H9 (cell line): ENCODE results near the gene SLC2A5. TPM values are rescaled to one million over a fixed set of nuclear protein-coding genes. Genes with fewer than 3 reads are reported as not detected.

Source experiments
- DNase-seq: peaks from one replicate; pipeline ENCODE4 v3.0.0-alpha.2; 2017
- H2AFZ ChIP-seq: one replicate; pipeline ENCODE4 v1.6.1; 2013; ENCODE audit warnings: mild to moderate bottlenecking, low read length, control low read depth, moderate library complexity
- H2AK5ac ChIP-seq: 2 replicates; pipeline ENCODE4 v1.6.1; 2013; ENCODE audit warnings: low read length, control low read depth, mixed read lengths; ENCODE audit not compliant: insufficient read length
- H2BK120ac ChIP-seq: one replicate; pipeline ENCODE4 v1.6.1; 2013; ENCODE audit warnings: low read depth, mild to moderate bottlenecking, low read length, control low read depth, inconsistent platforms; ENCODE audit not compliant: poor library complexity, severe bottlenecking
- H2BK12ac ChIP-seq: 2 replicates; pipeline ENCODE4 v1.6.1; 2013; ENCODE audit warnings: low read length, control low read depth, mixed read lengths, low read depth; ENCODE audit not compliant: insufficient read length
- H2BK15ac ChIP-seq: 2 replicates; pipeline ENCODE4 v1.6.1; 2013; ENCODE audit warnings: low read depth, low read length, control low read depth
- H2BK20ac ChIP-seq: one replicate; pipeline ENCODE4 v1.6.1; 2013; ENCODE audit warnings: low read depth, mild to moderate bottlenecking, low read length, control low read depth, inconsistent platforms; ENCODE audit not compliant: poor library complexity, severe bottlenecking
- H2BK5ac ChIP-seq: 2 replicates; pipeline ENCODE4 v1.6.1; 2013; ENCODE audit warnings: low read length, control low read depth, mixed read lengths; ENCODE audit not compliant: insufficient read length
- H3K14ac ChIP-seq: 2 replicates; pipeline ENCODE4 v1.6.1; 2013; ENCODE audit warnings: low read length, control low read depth; ENCODE audit not compliant: insufficient read depth
- H3K18ac ChIP-seq: 2 replicates; pipeline ENCODE4 v1.6.1; 2013; ENCODE audit warnings: low read depth, mild to moderate bottlenecking, mixed read lengths, low read length, control low read depth; ENCODE audit not compliant: insufficient read length
- H3K23ac ChIP-seq: 2 replicates; pipeline ENCODE4 v1.6.1; 2013; ENCODE audit warnings: low read length, control low read depth, mixed read lengths, low read depth; ENCODE audit not compliant: insufficient read length
- H3K23me2 ChIP-seq: 2 replicates; pipeline ENCODE4 v1.6.1; 2013; ENCODE audit warnings: low read depth, mild to moderate bottlenecking, mixed read lengths, low read length, control low read depth; ENCODE audit not compliant: insufficient read length, poor library complexity, severe bottlenecking
- H3K27ac ChIP-seq: 2 replicates; pipeline ENCODE4 v1.5.1; 2013; ENCODE audit warnings: low read length, control low read depth, mixed read lengths, low read depth; ENCODE audit not compliant: insufficient read length
- H3K27me3 ChIP-seq: 2 replicates; pipeline ENCODE4 v1.6.1; 2013; ENCODE audit warnings: low read length, control low read depth, inconsistent platforms; ENCODE audit not compliant: insufficient read depth
- H3K4ac ChIP-seq: 2 replicates; pipeline ENCODE4 v1.6.1; 2013; ENCODE audit warnings: low read depth, mild to moderate bottlenecking, control low read depth, inconsistent platforms, low read length, moderate library complexity
- H3K4me1 ChIP-seq: 2 replicates; pipeline ENCODE4 v1.6.1; 2013; ENCODE audit warnings: low read length, control low read depth, inconsistent platforms; ENCODE audit not compliant: insufficient read depth
- H3K4me2 ChIP-seq: 2 replicates; pipeline ENCODE4 v1.6.1; 2013; ENCODE audit warnings: low read length, control low read depth, mixed read lengths; ENCODE audit not compliant: insufficient read length, insufficient read depth
- H3K56ac ChIP-seq: 2 replicates; pipeline ENCODE4 v1.6.1; 2013; ENCODE audit warnings: low read depth, mild to moderate bottlenecking, mixed read lengths, low read length, control low read depth; ENCODE audit not compliant: insufficient read length
- H3K79me1 ChIP-seq: 2 replicates; pipeline ENCODE4 v1.6.1; 2013; ENCODE audit warnings: low read depth, mild to moderate bottlenecking, moderate library complexity, low read length, control low read depth, inconsistent platforms; ENCODE audit not compliant: insufficient read depth, poor library complexity, severe bottlenecking
- H3K79me2 ChIP-seq: 2 replicates; pipeline ENCODE4 v1.6.1; 2013; ENCODE audit warnings: low read length, control low read depth, inconsistent platforms; ENCODE audit not compliant: insufficient read depth
- H3K9ac ChIP-seq: 2 replicates; pipeline ENCODE4 v1.6.1; 2013; ENCODE audit warnings: low read length, control low read depth, mixed read lengths; ENCODE audit not compliant: insufficient read length; ENCODE audit errors: extremely low read depth
- H3K9me3 ChIP-seq: one replicate; pipeline ENCODE4 v1.6.1; 2013; ENCODE audit warnings: low read depth, low read length, inconsistent platforms; ENCODE audit not compliant: control insufficient read depth
- H3T11ph ChIP-seq: one replicate; pipeline ENCODE4 v1.6.1; 2013; ENCODE audit warnings: mild to moderate bottlenecking, low read length, control low read depth, inconsistent platforms
- H4K20me1 ChIP-seq: one replicate; pipeline ENCODE4 v1.6.1; 2013; ENCODE audit not compliant: control insufficient read depth, insufficient read length, insufficient read depth
- H4K5ac ChIP-seq: 2 replicates; pipeline ENCODE4 v1.6.1; 2013; ENCODE audit warnings: low read depth, mild to moderate bottlenecking, mixed read lengths, low read length, control low read depth; ENCODE audit not compliant: insufficient read length
- H4K8ac ChIP-seq: replicated peaks from 2 replicates; pipeline ENCODE4 v1.6.1; 2013; ENCODE audit warnings: low read length, control low read depth, mixed read lengths, low read depth; ENCODE audit not compliant: insufficient read length
- H4K91ac ChIP-seq: 2 replicates; pipeline ENCODE4 v1.6.1; 2013; ENCODE audit warnings: low read depth, mild to moderate bottlenecking, moderate library complexity, mixed read lengths, low read length, control low read depth; ENCODE audit not compliant: insufficient read length
- H3K27ac Mint-ChIP-seq, 3 experiments: 2 replicates in 2 of 3; 3 replicates in 1 of 3; pipeline ENCODE4 v1.8.0; 2020 to 2021; ENCODE audit warnings: mixed read lengths in 3 of 3, mild to moderate bottlenecking in 1 of 3, moderate library complexity in 1 of 3
- H3K27me3 Mint-ChIP-seq: 2 replicates; pipeline ENCODE4 v1.8.0; 2021; ENCODE audit warnings: low read depth, mild to moderate bottlenecking, moderate library complexity, mixed read lengths
- H3K36me3 Mint-ChIP-seq, 3 experiments: 2 replicates in 2 of 3; 3 replicates in 1 of 3; pipeline ENCODE4 v1.8.0; 2020 to 2021; ENCODE audit warnings: low read depth in 3 of 3, mixed read lengths in 3 of 3; ENCODE audit not compliant: insufficient read depth in 1 of 3
- H3K4me1 Mint-ChIP-seq, 2 experiments: 2 replicates each; pipeline ENCODE4 v1.8.0; 2020; ENCODE audit warnings: mixed read lengths in 2 of 2
- H3K4me3 Mint-ChIP-seq, 2 experiments: 2 replicates in 1 of 2; 3 replicates in 1 of 2; pipeline ENCODE4 v1.8.0; 2020 to 2021; ENCODE audit warnings: mild to moderate bottlenecking in 2 of 2, mixed read lengths in 2 of 2, moderate library complexity in 1 of 2
- H3K9me3 Mint-ChIP-seq, 2 experiments: 2 replicates in 1 of 2; 3 replicates in 1 of 2; pipeline ENCODE4 v1.8.0; 2020; ENCODE audit warnings: mild to moderate bottlenecking in 2 of 2, mixed read lengths in 2 of 2, moderate library complexity in 1 of 2
- WGBS: extraction: QIAGEN DNeasy Blood & Tissue Kit; methylation state at CpG from one replicate; pipeline ENCODE4 v1.1.7; 2013; ENCODE audit warnings: missing lambda C conversion rate, low lambda C conversion rate, mixed read lengths; ENCODE audit not compliant: insufficient read length; ENCODE audit errors: extremely low coverage; 5-methylcytosine and 5-hydroxymethylcytosine counted together
- total RNA-seq: library from RNA; stranded (reverse); gene quantifications from 2 replicates; pipeline ENCODE4 v1.2.1, GENCODE V29; 2021
- TF ChIP-seq, protein P1 (sequence below): fragments of 200-600 bp; sonication (generic); conservative IDR thresholded peaks from 3 replicates; pipeline ENCODE4 v1.8.0; 2021; ENCODE audit warnings: antibody characterized with exemption, mild to moderate bottlenecking

The SLC2A5 gene
- total RNA-seq, 1 experiment from 2014 or later = not detected

DNA sequence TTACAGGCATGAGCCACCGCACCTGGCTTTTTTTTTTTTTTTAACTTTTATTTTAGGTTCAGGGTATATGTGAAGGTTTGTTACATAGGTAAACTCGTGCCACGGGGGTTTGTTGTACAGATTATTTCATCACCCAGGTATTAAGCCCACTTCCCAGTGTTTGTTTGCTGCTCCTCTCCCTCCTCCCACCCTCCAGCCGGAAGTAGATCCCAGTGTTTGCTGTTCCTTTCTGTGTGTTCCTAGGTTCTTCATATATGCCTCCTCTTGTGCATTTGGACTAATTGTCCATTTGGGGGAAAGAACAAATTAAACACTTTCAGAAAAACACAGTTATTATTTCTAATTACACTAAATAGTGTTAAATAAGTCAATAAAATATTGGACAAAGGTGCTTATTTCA, 42.1 kb downstream of the SLC2A5 start:
- H3K36me3 Mint-ChIP-seq = peaks cover 2 to 19% (median 3%) of the 10 kb centered on the region in 3 experiments; a peak in 5 of 7 replicates
- H3K18ac ChIP-seq = no peak overlapping the region
- H4K8ac ChIP-seq = no peak overlapping the region
- H3K56ac ChIP-seq = no peak overlapping the region
- no peaks in the 10 kb centered on the region for H3K4me1 ChIP-seq
- no peak overlapping the region for H3T11ph ChIP-seq
- H2AK5ac ChIP-seq = no peak overlapping the region
- H2BK12ac ChIP-seq = no peak overlapping the region
- H3K9me3 ChIP-seq = peaks cover 14% of the 10 kb centered on the region
- WGBS = no CpG with 5 or more reads among the region's 4 CpGs
- peaks cover 23 to 24% of the 10 kb centered on the region in 2 experiments for H3K9me3 Mint-ChIP-seq
- no peaks in the 10 kb centered on the region for H3K79me2 ChIP-seq
- H3K23ac ChIP-seq = no peak overlapping the region
- no peaks in the 10 kb centered on the region for H4K20me1 ChIP-seq
- H3K27ac Mint-ChIP-seq = no peak overlapping the region
- no peak overlapping the region for H4K91ac ChIP-seq
- DNase-seq = no peak
- H3K4ac ChIP-seq = no peak overlapping the region
- no peaks in the 10 kb centered on the region for H3K27me3 Mint-ChIP-seq
- no peak overlapping the region for H2BK5ac ChIP-seq
- H3K27me3 ChIP-seq = no peaks in the 10 kb centered on the region
- no peak overlapping the region for H3K4me2 ChIP-seq
- no peaks in the 10 kb centered on the region for H3K4me1 Mint-ChIP-seq
- H2BK20ac ChIP-seq = no peak overlapping the region
- no peak overlapping the region for H3K4me3 Mint-ChIP-seq
- no peak overlapping the region for H2AFZ ChIP-seq
- no peak overlapping the region for H3K14ac ChIP-seq
- no peaks in the 10 kb centered on the region for H3K79me1 ChIP-seq
- no peak overlapping the region for H4K5ac ChIP-seq
- TF ChIP-seq, protein P1, sequence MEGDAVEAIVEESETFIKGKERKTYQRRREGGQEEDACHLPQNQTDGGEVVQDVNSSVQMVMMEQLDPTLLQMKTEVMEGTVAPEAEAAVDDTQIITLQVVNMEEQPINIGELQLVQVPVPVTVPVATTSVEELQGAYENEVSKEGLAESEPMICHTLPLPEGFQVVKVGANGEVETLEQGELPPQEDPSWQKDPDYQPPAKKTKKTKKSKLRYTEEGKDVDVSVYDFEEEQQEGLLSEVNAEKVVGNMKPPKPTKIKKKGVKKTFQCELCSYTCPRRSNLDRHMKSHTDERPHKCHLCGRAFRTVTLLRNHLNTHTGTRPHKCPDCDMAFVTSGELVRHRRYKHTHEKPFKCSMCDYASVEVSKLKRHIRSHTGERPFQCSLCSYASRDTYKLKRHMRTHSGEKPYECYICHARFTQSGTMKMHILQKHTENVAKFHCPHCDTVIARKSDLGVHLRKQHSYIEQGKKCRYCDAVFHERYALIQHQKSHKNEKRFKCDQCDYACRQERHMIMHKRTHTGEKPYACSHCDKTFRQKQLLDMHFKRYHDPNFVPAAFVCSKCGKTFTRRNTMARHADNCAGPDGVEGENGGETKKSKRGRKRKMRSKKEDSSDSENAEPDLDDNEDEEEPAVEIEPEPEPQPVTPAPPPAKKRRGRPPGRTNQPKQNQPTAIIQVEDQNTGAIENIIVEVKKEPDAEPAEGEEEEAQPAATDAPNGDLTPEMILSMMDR = no peak
- no peak overlapping the region for H3K9ac ChIP-seq
- H2BK120ac ChIP-seq = no peak overlapping the region
- H2BK15ac ChIP-seq = no peak overlapping the region
- no peak overlapping the region for H3K27ac ChIP-seq
- H3K23me2 ChIP-seq = no peaks in the 10 kb centered on the region
